ENCODE results near the gene STC2.

DNA sequence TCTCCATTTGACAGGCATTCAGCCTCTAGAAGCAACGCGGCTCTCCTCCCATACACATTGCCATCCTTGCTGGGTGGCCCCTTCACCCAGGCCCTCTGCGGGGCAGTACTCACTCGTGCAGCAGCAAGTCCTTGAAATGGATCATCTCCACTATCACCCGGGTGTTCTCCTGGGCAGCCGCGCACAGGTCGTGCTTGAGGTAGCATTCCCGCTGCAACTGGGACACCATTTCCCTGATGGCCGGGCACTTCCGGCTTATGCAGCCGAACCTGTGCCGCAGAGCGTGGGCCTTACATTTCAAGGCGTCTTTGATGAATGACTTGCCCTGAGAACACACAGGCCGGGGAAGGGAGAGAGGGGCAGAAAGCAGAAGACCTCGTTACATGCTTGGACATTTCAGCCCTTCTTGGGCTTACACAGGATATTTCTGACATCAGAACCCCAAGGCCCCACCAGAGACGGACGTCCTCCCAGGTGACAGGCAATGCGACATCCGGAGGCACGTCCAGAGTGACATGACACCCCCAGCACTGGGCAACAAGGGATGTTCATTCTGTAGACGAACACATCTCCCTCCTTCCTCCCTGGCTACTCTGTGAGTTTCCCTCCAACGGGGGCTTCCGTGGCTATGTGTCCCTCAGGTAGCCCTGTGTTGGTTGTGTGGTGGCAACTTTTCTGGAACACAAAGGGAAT lies 5.0 kb downstream of the STC2 start:
- TF ChIP-seq, protein P1, sequence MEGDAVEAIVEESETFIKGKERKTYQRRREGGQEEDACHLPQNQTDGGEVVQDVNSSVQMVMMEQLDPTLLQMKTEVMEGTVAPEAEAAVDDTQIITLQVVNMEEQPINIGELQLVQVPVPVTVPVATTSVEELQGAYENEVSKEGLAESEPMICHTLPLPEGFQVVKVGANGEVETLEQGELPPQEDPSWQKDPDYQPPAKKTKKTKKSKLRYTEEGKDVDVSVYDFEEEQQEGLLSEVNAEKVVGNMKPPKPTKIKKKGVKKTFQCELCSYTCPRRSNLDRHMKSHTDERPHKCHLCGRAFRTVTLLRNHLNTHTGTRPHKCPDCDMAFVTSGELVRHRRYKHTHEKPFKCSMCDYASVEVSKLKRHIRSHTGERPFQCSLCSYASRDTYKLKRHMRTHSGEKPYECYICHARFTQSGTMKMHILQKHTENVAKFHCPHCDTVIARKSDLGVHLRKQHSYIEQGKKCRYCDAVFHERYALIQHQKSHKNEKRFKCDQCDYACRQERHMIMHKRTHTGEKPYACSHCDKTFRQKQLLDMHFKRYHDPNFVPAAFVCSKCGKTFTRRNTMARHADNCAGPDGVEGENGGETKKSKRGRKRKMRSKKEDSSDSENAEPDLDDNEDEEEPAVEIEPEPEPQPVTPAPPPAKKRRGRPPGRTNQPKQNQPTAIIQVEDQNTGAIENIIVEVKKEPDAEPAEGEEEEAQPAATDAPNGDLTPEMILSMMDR (IDR thresholded peaks at IDR 0.05; ENCODE audit: low read depth, low read length, poor library complexity, severe bottlenecking), result no peak
- TF ChIP-seq EZH2phosphoT487 (IDR thresholded peaks at IDR 0.05; ENCODE audit: borderline replicate concordance, low read length), result no peak

Measured in DOHH2 (cell line).